GM12892 (cell line): Measurements from ENCODE around the gene FOSB.

Experiments
- POLR2A ChIP-seq: IDR thresholded peaks from 2 replicates; pipeline ENCODE4 v1.6.1; 2011; ENCODE audit warnings: low read depth, low read length, control low read depth
- TAF1 ChIP-seq: IDR thresholded peaks from 2 replicates; pipeline ENCODE4 v1.6.1; 2011; ENCODE audit warnings: low read depth, mild to moderate bottlenecking, control low read depth, low read length, borderline replicate concordance

DNA sequence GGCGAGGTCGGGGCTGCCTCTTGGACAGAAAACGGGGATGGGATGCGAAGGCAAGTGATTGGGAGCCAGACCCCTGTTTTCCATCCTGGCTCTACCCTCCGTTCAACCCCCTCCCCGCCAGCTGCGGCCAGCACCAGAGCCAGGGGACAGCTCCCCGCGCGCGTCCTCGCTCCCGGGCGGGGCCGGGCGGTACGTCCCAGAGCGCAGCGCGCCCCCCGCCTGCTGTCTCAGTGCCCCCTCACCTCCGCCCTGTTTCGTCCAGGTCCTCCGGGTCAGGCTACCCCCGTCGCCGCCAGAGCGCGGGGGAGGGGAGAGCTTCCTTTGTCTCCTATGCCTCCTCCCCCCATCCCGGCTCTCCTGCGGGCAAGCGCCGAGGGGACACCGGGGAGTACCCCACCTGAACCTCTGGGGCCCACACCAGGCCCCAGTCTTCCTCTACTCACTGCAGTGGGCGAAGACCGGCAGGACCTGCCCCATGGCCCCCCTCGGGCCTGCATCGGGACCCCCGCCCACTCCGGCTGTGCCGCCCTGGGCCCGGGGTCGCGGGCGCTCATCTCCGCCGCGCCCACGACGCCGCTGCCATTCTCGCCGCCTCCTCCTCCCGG is 28.7 kb downstream of the FOSB start:
- TF ChIP-seq TAF1 (no peak), POLR2A (no peak)
